Sigmoid colon (tissue), 4 donors: ENCODE data around the gene TOB1.

Experiments used
- EP300 ChIP-seq, 4 donors: sonication (generic); formaldehyde crosslinking; IDR thresholded peaks; one replicate each; pipeline ENCODE4 v1.6.1; 2017; ENCODE audit warnings: antibody characterized with exemption in 4 of 4
- POLR2A ChIP-seq, 2 donors: fragments of 450-650 bp; IDR thresholded peaks; one replicate each; pipeline ENCODE4 v1.6.1; 2016; ENCODE audit warnings: antibody characterized with exemption in 2 of 2, mild to moderate bottlenecking in 2 of 2, moderate library complexity in 2 of 2
- TF ChIP-seq, protein P1 (sequence below), 4 experiments: fragments of 450-650 bp in 3 of 4; fragments of 200-600 bp in 1 of 4; IDR thresholded peaks; one replicate each; pipeline ENCODE4 v1.5.1; 2016 to 2019; ENCODE audit warnings: antibody characterized with exemption in 4 of 4, mild to moderate bottlenecking in 3 of 4, moderate library complexity in 2 of 4

DNA sequence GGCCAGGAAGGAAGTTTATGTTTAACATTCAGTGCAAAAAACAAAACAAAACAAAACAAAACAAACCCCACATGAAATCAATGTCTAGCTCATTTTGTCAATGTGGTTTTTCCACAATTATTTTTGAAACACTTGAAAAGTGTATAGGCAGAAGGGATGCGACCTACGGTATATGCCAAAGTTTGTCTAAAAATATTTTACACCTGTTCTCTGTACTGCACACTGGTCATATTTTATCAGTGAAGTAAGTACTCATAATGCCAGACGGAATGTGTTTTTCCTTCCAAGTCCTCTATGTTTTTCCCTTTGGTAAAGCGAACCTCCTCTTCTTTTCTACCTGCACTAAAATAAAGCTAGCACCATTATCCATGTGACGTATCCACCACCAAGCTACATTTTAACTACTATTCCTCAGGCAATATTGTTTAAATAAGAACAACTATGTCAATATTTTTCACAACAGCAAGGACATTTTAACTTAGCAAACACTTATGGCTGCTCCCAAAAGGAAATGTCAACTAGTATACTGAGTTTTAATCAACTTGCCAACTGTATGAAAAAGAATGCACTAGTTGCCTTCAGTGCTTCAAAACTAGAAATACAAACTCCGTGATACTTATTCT lies 10.3 kb downstream of the TOB1 start:
- TF ChIP-seq, protein P1, sequence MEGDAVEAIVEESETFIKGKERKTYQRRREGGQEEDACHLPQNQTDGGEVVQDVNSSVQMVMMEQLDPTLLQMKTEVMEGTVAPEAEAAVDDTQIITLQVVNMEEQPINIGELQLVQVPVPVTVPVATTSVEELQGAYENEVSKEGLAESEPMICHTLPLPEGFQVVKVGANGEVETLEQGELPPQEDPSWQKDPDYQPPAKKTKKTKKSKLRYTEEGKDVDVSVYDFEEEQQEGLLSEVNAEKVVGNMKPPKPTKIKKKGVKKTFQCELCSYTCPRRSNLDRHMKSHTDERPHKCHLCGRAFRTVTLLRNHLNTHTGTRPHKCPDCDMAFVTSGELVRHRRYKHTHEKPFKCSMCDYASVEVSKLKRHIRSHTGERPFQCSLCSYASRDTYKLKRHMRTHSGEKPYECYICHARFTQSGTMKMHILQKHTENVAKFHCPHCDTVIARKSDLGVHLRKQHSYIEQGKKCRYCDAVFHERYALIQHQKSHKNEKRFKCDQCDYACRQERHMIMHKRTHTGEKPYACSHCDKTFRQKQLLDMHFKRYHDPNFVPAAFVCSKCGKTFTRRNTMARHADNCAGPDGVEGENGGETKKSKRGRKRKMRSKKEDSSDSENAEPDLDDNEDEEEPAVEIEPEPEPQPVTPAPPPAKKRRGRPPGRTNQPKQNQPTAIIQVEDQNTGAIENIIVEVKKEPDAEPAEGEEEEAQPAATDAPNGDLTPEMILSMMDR (IDR thresholded peaks at IDR 0.05): no peak
- TF ChIP-seq POLR2A (IDR thresholded peaks at IDR 0.05) (no peak), EP300 (IDR thresholded peaks at IDR 0.05) (no peak)
